ENCODE data around the gene NBPF3. TPM values are rescaled to one million over a fixed set of nuclear protein-coding genes. Genes with fewer than 3 reads are reported as not detected.
"Not testable (repeated sequence)": the region's sequence is repeated elsewhere in the genome, so short reads cannot be mapped to it uniquely, and the experiment has no call there.

NBPF3 gene
- total RNA-seq, 2 donors from 2014 or later = 6.4 to 10.1 TPM

DNA sequence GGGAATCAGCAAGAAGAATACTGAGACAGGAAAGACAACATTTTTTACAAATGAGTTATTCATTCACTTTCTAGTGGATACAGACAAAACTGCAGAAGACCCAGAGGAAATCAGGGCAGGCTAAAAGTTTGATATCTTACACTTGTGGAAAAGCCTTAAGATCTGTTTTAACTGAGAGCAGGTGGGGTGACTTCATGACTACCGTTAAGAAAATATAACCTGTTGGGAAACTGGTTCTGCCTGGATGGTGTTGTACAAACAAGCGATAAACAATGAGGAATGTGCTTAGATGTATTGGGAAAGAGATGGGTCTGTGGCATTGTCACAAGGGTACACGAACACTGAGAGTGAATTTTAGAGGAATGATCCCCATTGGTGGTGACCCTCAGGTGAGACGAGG, 28.0 kb downstream of the NBPF3 start:
- not testable (repeated sequence) for H3K36me3 Mint-ChIP-seq; ATAC-seq; DNase-seq (ENCODE audit: low spot score in 2 of 2); H3K27ac Mint-ChIP-seq; H3K9me3 Mint-ChIP-seq

DNA sequence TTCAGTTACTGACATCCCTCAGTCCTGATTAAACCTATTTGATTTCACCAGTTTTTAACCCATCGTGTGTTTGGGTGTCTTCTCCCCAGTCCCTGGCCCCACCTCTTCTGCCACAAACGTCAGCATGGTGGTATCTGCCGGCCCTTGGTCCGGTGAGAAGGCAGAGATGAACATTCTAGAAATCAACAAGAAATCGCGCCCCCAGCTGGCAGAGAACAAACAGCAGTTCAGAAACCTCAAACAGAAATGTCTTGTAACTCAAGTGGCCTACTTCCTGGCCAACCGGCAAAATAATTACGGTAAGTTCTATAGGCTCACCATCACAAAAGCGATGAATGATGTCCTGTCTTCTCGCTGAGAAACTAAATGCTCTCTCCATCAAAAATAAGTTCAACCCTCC, 28.7 kb downstream of the NBPF3 start:
- ATAC-seq = no peak
- H3K9me3 Mint-ChIP-seq = no peaks in the 10 kb centered on the region
- no peak overlapping the region for H3K27ac Mint-ChIP-seq
- H3K36me3 Mint-ChIP-seq = no peaks in the 10 kb centered on the region
- DNase-seq (ENCODE audit: low spot score in 2 of 2) = peak in 1 of 2 donors; percentile 12

DNA sequence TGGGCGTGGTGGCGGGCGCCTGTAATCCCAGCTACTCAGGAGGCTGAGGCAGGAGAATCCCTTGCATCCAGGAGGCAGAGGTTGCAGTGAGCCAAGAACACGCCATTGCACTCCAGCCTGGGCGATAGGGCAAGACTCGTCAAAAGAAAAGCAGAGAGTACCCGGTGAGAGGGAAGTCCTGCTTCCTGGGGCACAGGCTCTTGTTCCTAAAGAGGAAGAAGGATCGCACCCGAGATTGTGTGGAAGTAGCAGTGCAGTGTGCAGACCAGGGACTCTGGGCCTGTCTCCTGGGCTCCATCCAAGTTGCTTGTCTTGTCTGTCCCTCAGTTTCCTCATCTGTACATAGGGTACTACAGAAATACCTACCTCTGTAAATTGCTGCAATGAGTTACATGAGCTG, 29.6 kb downstream of the NBPF3 start:
- H3K9me3 Mint-ChIP-seq = no peaks in the 10 kb centered on the region
- no peak overlapping the region for H3K27ac Mint-ChIP-seq
- no peak for ATAC-seq
- no peak for DNase-seq (ENCODE audit: low spot score in 2 of 2)
- H3K36me3 Mint-ChIP-seq = no peaks in the 10 kb centered on the region

DNA sequence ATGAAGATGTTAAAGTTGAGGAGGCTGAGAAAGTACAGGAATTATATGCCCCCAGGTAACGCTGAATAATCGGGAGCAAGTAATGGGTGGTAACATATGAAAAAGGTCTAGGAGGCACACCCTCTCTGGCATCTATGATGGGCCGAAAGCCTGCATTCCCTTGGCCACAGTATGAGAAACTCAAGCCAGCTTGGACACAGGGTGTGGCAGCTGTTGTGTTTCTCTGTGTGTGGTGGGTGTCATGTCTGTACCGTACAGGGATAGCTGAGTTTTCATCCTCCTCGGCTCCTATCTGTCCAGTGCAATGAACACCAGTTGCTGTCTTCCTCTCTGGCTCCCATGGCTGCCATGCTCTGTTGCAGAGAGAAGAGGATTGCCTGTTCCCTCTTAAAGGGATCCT, 32.9 kb downstream of the NBPF3 start:
- DNase-seq (ENCODE audit: low spot score in 2 of 2) (no peak), ATAC-seq (no peak)
- Mint-ChIP-seq H3K9me3 (no peaks in the 10 kb centered on the region), H3K36me3 (no peaks in the 10 kb centered on the region), H3K27ac (no peak overlapping the region)

DNA sequence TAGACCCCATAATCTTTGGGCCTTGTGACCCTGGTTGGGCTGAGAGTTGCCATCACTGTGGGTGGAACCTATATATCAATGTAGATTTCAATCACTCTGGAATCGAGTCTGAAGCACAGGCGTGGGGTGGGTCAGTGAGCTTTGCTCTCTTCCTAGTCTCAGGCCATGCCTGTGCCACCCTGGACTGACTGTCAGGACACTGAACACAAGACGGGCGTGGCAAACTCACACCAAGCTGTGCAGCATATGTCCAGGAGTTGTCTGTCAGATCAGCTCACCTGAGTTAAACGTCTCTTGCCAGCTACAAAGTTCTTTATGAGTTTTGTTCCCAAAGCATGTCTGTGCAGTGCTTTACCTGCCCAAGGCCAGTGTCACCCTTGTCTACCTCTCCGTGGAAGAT, 38.4 kb downstream of the NBPF3 start:
- H3K9me3 Mint-ChIP-seq = no peaks in the 10 kb centered on the region
- no peak for ATAC-seq
- H3K27ac Mint-ChIP-seq = no peak overlapping the region

DNA sequence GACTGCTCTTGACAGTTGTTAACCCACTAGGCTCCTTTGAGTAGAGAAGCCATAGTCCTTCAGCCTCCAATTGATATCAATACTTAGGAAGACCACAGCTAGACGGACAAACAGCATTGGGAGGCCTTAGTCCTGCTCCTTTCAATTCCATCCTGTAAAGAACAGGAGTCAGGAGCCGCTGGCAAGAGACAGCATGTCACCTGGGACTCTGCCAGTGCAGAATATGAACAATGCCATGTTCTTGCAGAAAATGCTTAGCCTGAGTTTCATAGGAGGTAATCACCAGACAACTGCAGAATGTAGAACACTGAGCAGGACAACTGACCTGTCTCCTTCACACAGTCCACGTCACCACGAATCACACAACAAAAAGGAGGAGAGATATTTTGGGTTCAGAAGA, 43.9 kb downstream of the NBPF3 start:
- ATAC-seq; H3K9me3 Mint-ChIP-seq; DNase-seq (ENCODE audit: low spot score in 2 of 2); H3K27ac Mint-ChIP-seq; H3K36me3 Mint-ChIP-seq: not testable (repeated sequence)

More for the DNA sequence above, 38.4 kb downstream of the NBPF3 start:
- peaks cover 0 to 9% of the 10 kb centered on the region in 2 donors for H3K36me3 Mint-ChIP-seq
- no peak for DNase-seq (ENCODE audit: low spot score in 2 of 2)

DNA sequence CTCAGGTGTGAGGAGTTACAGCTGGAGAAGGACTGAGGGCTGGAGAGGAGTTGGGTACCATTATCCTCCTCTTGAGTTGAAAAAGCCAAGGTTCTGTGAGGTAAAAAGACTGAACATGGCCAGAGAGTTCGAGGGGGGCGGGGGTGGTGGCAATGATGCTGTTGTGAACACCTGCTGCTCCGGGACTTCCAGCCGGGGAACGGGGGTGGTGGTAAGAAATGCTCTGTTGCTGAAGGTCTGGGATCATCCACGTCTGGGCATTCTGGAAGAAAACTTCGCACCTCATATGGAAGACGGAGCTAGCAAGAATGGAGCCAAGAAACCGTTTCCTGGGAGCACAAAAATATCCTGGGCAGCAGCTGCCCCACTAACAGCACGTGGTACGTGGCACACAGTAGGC, 49.2 kb downstream of the NBPF3 start:
- no peak for DNase-seq (ENCODE audit: low spot score in 2 of 2)
- no peak for ATAC-seq
- no peaks in the 10 kb centered on the region for H3K36me3 Mint-ChIP-seq
- H3K9me3 Mint-ChIP-seq = peaks cover 0 to 3% of the 10 kb centered on the region in 2 donors
- no peak overlapping the region for H3K27ac Mint-ChIP-seq

DNA sequence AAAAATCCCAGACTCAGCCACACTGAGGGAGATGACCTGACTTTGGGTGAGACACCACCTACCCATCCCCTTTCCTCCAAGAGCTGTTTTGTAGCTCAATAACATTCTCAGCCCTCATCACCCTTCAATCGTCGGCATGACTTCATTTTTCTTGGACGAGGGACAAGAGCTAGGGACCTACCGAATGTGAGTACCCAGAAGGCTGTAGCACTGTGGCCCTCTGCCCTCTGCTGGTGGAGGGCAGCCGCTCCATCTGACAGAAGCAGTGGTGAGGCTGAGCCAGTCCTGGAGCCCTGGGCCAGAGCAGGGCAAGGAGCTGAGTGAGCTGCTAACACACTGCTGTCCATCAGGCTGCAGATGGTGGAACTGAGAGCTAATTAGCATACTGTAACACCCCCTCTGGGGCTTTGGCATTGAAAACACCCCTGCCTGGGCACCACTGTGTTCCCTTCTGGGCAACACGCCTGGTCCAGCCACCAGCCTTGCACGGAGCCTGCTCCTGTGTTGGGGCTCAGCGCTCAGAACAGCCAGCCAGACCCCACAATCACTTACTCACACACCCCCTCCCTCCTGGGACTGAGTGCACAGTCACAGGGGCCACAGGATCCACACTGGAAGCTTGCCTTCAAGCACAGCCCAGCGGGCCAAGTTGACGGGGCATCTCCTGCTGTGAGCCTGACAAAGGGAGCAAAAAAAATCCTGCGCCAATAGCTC, 51.0 kb downstream of the NBPF3 start:
- DNase-seq (ENCODE audit: low spot score in 2 of 2) (peak in 1 of 2 donors; percentile 45), ATAC-seq (peak; percentile 73 to 79)
- H3K36me3 Mint-ChIP-seq = no peaks in the 10 kb centered on the region
- no peak overlapping the region for H3K27ac Mint-ChIP-seq
- peaks cover 0 to 3% of the 10 kb centered on the region in 2 donors for H3K9me3 Mint-ChIP-seq

DNA sequence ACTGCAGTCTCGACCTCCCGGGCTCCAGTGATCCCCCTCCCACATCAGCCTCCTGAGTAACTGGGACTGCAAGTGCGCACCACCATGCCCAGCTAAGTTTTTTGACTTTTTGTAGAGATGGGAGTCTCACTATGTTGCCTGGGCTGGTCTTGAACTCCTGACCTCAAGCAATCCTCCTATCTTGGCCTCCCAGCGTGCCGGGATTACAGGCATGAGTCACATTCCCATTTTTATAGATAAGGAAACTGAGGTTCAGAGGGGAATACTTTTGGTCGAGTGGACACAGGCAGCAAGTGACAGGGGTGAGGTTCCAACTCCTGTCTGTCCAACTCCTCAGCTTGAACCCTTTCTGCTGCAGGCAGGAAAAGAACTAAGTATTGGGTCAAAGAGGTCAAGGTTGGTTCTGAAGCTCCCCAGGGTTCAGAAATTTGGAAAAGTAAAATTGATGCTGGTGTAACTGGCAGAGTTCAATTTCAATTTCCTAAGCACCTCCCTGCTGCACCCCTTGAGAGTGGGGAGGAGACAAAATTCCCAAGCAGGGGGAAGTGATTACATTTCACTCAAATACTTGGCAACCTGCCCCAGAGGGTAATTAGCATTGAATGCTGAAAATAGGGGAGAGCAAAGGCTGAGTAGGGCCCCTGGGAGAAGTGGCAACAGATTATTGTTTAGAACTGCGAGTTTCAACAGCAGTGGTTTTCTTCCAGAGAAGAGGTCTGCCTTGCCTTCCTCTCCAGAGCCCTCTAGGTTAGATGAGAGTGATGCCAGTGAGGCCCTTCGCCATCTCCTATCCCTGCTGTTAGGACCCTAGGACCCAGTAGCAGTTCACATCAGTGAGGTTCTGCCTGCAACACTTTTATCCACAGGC, 51.8 kb downstream of the NBPF3 start:
- Mint-ChIP-seq H3K9me3 (peaks cover 0 to 3% of the 10 kb centered on the region in 2 donors), H3K36me3 (no peaks in the 10 kb centered on the region), H3K27ac (no peak overlapping the region)
- DNase-seq (ENCODE audit: low spot score in 2 of 2) (no peak), ATAC-seq (no peak)

DNA sequence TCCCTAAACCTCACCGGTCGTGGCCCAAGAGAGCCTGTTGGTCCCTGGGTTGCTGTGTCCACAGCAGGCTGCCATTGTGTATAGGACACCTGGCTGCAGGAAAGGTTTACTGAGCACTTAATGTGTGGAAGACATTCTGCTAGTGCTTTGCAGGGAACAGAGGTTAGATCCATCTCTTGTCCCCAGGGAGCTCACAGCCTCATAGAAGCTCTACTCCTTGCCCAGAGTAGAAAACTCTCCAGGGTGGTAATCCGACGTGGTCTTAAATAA, 52.4 kb downstream of the NBPF3 start:
- Mint-ChIP-seq H3K36me3 (no peaks in the 10 kb centered on the region), H3K27ac (no peak overlapping the region), H3K9me3 (peaks cover 0 to 3% of the 10 kb centered on the region in 2 donors)
- ATAC-seq (no peak), DNase-seq (ENCODE audit: low spot score in 2 of 2) (no peak)

DNA sequence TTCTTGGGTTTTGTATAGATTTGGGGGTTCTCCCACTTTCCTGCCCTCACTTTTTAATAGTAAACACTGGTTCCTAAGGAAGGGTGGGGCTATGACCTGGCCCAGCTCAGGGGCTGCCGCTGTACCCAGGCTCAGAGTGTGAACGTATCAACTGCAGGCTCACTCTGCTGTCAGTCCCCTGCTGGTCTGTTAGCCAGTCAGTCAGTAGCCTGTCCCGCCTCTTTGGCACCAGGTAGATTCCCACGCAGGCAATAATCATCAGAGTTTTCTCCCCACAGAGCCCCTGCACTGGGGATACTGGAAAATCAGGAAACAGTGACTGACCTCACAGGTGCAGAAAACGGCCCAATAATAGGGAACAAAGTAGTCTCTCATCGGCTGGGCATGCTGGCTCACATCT, 54.3 kb downstream of the NBPF3 start:
- Mint-ChIP-seq H3K36me3 (no peaks in the 10 kb centered on the region), H3K27ac (no peak overlapping the region), H3K9me3 (no peaks in the 10 kb centered on the region)
- DNase-seq (ENCODE audit: low spot score in 2 of 2) = no peak
- no peak for ATAC-seq

DNA sequence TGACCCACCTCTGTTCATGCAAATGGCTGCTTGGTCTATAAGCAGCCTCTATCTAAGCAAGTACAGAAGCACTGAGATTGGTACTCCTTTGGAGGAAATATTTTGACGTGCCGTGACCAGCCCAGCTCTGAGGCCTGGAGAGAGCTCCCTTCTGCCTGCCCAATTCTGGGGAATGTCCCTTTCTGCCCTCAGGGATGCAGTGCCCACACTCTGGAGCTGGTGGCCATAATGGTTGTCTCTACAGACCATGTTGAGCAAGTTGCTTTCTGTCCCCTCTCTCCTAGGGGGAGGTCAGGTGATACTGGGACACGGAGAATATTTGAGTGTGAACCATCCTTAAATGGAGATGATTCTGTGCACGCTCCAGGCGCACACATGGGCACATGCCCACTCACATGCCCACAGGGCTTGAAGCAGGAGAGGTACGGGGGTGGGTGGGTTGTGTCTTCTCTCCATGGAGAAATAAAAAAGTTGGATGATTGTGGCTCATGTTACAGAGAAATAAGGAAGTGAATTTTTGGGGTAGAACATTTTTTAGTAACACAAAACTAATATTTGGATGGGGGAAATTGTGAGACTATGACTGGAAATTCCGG, 55.4 kb downstream of the NBPF3 start:
- DNase-seq (ENCODE audit: low spot score in 2 of 2) (no peak), ATAC-seq (no peak)
- Mint-ChIP-seq H3K9me3 (no peaks in the 10 kb centered on the region), H3K27ac (no peak overlapping the region), H3K36me3 (no peaks in the 10 kb centered on the region)

DNA sequence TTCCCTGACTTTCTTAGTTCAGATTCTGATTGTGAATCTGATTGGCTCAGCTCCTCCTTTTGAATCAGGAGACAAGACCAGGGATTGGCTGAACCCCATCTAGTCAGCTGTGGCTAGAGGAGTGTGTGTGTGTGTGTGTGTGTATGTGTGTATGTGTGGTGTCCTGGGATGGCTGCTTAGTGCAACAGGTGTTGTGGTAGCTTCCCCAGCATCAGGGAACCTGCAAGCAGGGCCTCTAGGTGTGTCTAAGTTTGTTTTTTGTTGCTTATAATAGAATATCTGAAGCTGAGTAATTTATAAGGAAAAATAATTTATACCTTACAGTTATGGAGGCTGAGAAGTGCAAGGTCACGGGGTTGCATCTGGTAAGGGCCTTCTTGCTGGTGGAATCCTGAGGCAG, 56.1 kb downstream of the NBPF3 start:
- H3K27ac Mint-ChIP-seq = no peak overlapping the region
- no peak for ATAC-seq
- H3K9me3 Mint-ChIP-seq = no peaks in the 10 kb centered on the region
- no peak for DNase-seq (ENCODE audit: low spot score in 2 of 2)
- H3K36me3 Mint-ChIP-seq = no peaks in the 10 kb centered on the region

DNA sequence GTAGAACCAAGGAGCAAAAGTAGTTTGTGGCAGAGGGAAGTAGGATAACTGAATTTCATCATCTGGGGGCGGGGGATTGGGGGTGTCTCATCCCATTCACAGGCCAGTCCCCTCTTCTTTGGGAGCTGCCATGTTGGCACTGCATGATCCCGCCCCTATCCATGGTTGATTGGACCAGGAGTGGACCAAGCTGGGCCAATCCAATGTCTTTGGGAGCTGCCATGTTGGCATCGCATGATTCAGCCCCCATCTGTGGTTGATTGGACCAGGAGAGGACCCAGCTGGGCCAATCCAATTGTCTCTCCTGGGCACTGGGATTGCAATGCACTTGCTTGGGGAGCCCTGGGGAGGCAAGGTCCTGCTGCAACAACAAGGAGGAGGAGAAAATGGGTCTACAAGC, 56.9 kb downstream of the NBPF3 start:
- DNase-seq (ENCODE audit: low spot score in 2 of 2) (no peak), ATAC-seq (no peak)

DNA sequence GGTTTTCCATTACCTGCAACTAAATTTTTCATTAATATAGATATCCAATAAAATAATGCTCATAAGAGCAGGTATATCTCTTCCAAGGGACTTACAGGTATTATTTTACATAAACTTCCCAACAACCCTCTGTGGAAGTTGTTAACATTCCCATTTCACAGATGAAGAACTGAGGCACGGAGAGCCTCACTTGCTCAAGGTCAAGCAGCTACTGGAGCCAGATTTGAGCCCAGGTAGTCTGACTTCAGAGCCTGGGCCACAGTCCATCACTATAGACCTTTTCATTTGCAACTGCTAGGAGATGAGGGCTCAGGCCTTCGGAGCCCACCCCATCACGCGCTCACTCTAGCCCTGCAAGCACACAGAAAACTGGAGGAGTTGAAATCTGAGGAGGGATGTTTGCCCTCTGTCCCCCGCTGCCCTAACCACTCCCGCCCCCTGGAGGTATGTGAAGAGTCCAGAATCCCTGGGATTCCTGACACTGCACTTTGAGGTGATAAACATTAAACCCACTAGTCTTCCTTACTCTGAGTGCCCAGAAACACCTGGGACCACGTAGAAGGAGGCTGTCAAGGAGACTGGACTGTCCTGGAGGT, 57.6 kb downstream of the NBPF3 start:
- Mint-ChIP-seq H3K36me3 (no peaks in the 10 kb centered on the region), H3K9me3 (no peaks in the 10 kb centered on the region), H3K27ac (no peak overlapping the region)
- ATAC-seq (no peak), DNase-seq (ENCODE audit: low spot score in 2 of 2) (no peak)

More for the DNA sequence above, 56.9 kb downstream of the NBPF3 start:
- no peaks in the 10 kb centered on the region for H3K9me3 Mint-ChIP-seq
- H3K27ac Mint-ChIP-seq = no peak overlapping the region
- H3K36me3 Mint-ChIP-seq = no peaks in the 10 kb centered on the region

DNA sequence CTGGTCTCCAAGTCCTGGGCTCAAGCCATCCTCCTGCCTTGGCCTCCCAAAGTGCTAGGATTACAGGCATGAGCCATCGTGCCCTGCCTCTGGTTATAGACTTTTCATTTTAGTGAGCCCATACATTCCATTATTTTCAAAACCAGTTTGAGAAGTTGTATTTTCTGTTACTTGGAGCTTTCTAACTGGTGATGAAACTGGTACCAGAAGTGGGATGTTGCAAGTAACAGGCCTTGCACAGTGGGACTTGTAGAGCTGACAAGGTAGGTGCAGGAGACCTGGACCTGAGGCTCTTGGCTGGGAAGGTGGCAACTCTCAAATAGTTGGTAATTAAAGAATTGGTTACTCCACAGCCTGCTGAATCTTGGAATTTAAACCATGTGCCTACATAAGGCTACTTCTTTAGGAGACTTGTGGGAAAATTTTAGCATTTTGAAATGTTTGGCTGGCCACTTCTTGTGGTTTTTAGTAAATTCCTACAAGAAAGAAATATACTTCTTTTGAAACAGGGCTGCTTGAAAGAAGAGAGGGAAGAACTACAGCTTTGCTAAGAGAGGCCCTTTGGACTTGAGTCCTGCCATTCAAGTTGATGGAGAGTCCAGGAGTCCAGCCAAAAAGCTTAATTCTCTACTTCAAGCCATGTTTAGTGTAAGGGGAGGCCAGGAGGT, 59.5 kb downstream of the NBPF3 start:
- Mint-ChIP-seq H3K36me3 (no peaks in the 10 kb centered on the region), H3K27ac (no peak overlapping the region), H3K9me3 (no peaks in the 10 kb centered on the region)
- ATAC-seq (no peak), DNase-seq (ENCODE audit: low spot score in 2 of 2) (no peak)

Measured in activated naive CD4-positive, alpha-beta T cell treated with anti-CD3 and anti-CD28 coated beads, Interleukin-2, amount 50 U/mL, for 72 hours (primary cell).